ENCODE data around the gene ZNF813. TPM values are rescaled to one million over a fixed set of nuclear protein-coding genes. Genes with fewer than 3 reads are reported as not detected.
"Not testable (repeated sequence)": the region's sequence is repeated elsewhere in the genome, so short reads cannot be mapped to it uniquely, and the experiment has no call there.

The ZNF813 gene
- total RNA-seq, 2 donors from 2014 or later = 3.9 to 6.2 TPM

DNA sequence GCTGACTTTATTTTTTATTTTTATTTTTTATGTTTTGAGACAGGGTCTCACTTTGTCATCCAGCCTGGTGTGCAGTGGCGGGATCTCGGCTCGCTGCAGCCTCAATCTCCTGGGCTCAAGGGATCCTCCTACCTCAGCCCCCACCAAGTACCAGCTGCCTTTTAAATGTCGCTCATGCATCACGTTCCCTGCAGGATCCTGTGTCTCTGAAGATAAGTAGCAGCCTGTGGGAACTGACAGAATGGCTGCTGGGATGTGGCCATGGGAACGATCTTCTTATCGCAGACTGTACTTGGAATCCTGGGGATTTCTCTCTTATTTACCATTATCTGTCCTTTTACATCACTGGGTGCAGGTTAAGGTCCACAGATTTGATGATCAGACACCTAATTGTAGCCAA, 35.6 kb downstream of the ZNF813 start:
- not testable (repeated sequence) for ATAC-seq

DNA sequence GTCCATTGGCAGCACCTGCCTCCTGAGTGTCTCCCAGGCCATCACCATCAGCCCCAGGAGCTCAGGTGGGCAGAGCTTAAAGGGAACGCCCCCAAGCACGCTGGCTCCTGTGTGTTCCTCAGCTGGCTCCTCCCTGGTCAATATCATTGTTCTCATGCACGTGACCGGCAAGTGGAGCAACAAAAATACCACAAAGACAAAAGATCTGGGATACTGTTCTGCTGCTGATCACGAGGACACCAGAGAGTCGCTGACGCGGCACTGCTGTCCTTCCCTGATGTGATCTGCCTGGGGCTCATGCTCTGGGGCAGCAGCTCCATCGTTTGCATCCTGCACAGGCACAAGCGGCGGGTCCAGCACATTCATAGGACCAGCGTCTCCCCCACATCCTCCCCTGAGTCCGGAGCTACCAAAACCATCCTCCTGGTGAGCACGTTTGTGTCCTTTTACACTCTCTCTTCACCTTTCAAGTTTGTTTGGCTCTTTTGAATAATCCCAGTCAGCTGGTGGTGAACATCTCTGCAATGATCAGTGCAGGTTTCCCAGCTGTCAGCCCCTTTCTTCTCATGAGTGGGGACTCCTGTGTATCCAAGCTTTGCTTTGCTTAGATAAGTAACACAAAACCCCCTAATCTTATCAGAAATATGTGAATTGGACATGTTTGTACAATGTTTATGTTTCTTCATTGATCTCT, 36.3 kb downstream of the ZNF813 start:
- not testable (repeated sequence) for H3K36me3 Mint-ChIP-seq; H3K27ac Mint-ChIP-seq; ATAC-seq; H3K4me1 Mint-ChIP-seq (ENCODE audit: low read depth in 2 of 2); DNase-seq (ENCODE audit: low spot score); H3K4me3 Mint-ChIP-seq; H3K9me3 Mint-ChIP-seq
- H3K27me3 Mint-ChIP-seq = peaks cover 7 to 15% of the 10 kb centered on the region in 2 donors

More for the DNA sequence above, 35.6 kb downstream of the ZNF813 start:
- peaks cover 7 to 10% of the 10 kb centered on the region in 2 donors for H3K27me3 Mint-ChIP-seq
- H3K27ac Mint-ChIP-seq; H3K36me3 Mint-ChIP-seq; DNase-seq (ENCODE audit: low spot score); H3K4me3 Mint-ChIP-seq; H3K4me1 Mint-ChIP-seq (ENCODE audit: low read depth in 2 of 2); H3K9me3 Mint-ChIP-seq: not testable (repeated sequence)

DNA sequence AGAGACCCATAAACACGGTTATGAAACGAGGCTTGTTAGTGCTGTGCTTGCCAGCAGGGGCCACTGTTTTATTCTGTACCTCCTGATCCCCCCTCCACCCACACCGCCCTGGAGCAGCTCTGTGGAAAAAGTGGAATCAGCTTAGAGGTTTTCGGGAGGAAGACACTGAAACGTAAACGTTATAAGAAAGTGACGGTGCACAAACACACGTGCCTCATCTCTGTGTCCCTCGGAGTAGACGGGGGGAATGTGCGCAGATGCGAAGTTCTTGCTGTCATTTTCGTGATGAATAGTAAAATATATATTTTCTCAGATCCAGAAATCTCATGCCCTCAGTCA, 36.8 kb downstream of the ZNF813 start:
- DNase-seq (ENCODE audit: low spot score); H3K36me3 Mint-ChIP-seq; H3K4me3 Mint-ChIP-seq; ATAC-seq; H3K4me1 Mint-ChIP-seq (ENCODE audit: low read depth in 2 of 2); H3K27ac Mint-ChIP-seq; H3K9me3 Mint-ChIP-seq: not testable (repeated sequence)
- peaks cover 7 to 19% of the 10 kb centered on the region in 2 donors for H3K27me3 Mint-ChIP-seq

DNA sequence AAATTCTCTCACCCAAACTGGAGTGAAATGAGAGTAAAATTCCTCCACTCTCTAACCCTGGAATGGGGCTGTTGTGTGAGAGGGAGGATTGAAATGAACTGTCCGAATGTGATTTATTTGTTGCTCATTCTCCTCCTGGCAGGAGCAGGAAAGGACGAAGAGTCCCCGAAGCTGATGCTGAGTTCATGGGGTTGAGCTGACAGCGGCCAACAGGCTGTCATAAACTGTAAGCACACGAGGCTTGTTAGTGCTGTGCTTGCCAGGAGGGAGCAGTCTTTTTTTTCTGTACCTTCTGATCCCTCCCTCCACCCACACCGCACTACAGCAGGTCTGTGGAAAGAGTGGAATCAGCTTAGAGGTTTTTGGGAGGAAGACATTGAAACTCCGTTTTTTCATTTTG, 37.4 kb downstream of the ZNF813 start:
- ATAC-seq (no peak), DNase-seq (ENCODE audit: low spot score) (no peak)
- Mint-ChIP-seq H3K4me1 (ENCODE audit: low read depth in 2 of 2) (no peaks in the 10 kb centered on the region), H3K4me3 (no peak overlapping the region), H3K27ac (no peak overlapping the region), H3K36me3 (peaks cover 6% of the 10 kb centered on the region), H3K27me3 (peaks cover 7 to 20% of the 10 kb centered on the region in 2 donors), H3K9me3 (no peaks in the 10 kb centered on the region)

DNA sequence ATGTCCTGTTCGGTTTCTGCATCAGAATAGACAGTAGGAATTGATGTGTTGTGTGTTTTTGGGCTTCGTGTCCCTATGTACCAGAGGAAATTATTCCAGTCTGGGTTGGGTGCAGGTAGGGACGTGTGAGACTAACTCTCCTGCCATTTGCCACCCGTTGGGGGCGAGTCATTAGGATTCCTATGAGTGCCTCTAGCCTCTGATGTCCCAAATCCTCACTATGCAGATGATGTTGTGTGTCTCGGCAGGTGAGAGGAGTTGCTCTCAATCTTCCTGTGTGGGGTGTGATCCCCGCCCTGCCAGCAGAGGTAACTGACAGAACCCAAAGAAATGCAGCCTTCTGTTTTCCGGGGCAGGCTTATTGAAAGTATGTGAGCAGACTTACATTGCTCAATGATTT, 39.2 kb downstream of the ZNF813 start:
- peaks cover 6% of the 10 kb centered on the region for H3K36me3 Mint-ChIP-seq
- DNase-seq (ENCODE audit: low spot score) (no peak), ATAC-seq (no peak)
- no peak overlapping the region for H3K27ac Mint-ChIP-seq
- no peaks in the 10 kb centered on the region for H3K4me1 Mint-ChIP-seq (ENCODE audit: low read depth in 2 of 2)
- no peak overlapping the region for H3K4me3 Mint-ChIP-seq
- H3K9me3 Mint-ChIP-seq = no peaks in the 10 kb centered on the region
- peaks cover 7 to 16% of the 10 kb centered on the region in 2 donors for H3K27me3 Mint-ChIP-seq

DNA sequence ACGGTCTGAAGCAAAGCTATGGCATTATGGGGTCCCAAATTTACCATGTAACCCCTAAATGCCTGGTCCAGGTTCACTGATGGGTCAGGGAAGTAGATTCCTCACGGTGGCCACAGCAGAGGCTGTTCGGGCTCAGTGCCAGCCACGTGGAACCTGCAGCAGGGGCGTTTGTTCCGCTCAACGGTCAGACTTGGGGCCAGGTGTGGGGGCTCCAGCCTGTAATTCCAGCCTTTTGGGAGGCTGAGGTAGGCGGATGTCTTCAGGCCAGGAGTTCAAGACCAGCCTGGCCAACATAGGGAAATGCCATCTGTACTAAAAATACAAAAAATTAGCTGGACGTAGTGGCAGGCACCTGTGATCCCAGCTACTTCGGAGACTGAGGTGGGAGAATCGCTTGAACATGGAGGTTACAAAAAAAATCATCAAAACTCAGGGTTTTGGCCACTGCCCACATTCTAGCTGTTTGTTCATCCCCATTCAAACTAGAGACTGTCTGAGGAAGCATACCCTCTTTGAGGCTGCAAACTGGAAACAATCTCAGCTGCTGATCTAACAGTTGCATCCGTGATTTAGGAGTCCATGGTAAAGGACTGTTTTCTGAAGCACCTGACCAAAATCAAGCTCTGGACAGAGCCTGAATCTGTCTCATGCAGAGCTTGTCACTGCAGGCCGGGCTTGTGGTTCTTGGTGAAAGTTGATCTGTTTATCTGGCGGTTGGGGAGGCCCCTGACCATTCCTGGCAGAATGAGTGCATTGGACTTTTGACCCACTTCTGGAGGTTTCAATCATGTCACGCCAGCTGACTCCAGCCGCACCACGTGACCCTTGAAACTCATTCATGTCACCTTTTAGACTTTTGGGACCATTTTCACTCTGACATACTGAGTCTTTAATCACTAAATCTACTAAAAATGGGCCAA, 40.2 kb downstream of the ZNF813 start:
- Mint-ChIP-seq H3K36me3 (peaks cover 6% of the 10 kb centered on the region), H3K27me3 (peaks cover 7 to 17% of the 10 kb centered on the region in 2 donors), H3K4me3 (no peak overlapping the region), H3K9me3 (no peaks in the 10 kb centered on the region), H3K4me1 (ENCODE audit: low read depth in 2 of 2) (no peaks in the 10 kb centered on the region), H3K27ac (no peak overlapping the region)
- DNase-seq (ENCODE audit: low spot score) (no peak), ATAC-seq (no peak)

DNA sequence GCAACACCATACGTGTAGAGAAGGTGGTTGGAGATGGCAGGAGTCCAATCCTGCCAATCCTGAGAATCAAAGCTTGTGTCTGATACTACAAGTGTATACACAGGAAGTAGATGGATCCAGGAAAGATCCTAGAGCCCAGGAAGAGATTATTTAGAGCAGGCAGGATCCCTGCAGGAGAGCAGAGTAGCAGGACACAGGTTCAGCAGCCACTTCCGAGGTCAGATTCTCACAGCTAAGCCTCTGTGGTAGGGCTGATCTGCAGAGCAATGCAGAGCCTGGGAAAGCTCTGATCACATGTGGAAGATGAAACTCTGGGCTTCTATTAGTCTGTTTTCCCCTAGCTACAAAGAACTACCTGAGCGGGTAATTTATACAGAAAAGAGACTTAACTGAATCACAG, 41.9 kb downstream of the ZNF813 start:
- Mint-ChIP-seq H3K4me1 (ENCODE audit: low read depth in 2 of 2) (no peaks in the 10 kb centered on the region), H3K36me3 (peaks cover 6% of the 10 kb centered on the region), H3K4me3 (no peak overlapping the region), H3K27me3 (peaks cover 7 to 17% of the 10 kb centered on the region in 2 donors), H3K9me3 (no peaks in the 10 kb centered on the region), H3K27ac (no peak overlapping the region)
- no peak for DNase-seq (ENCODE audit: low spot score)
- ATAC-seq = no peak

DNA sequence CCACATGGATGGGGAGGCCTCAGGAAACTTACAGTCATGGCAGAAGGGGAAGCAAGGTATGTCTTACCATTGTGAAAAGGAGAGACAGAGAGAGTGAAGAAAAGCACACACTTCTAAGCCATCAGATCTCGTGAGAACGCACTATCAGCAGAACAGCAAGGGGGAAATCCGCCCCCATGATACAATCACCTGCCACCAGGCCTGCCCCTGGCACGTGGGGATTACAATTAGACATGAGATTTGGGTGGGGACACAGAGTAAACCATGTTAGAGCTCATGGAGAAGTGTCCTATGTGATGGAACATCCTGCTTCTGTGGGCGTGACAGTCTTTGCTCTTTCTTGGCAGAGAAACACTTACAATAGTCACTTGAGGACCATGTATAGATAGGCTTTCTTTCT, 42.3 kb downstream of the ZNF813 start:
- Mint-ChIP-seq H3K4me1 (ENCODE audit: low read depth in 2 of 2) (no peaks in the 10 kb centered on the region), H3K4me3 (no peak overlapping the region), H3K27ac (no peak overlapping the region), H3K36me3 (peaks cover 6% of the 10 kb centered on the region), H3K27me3 (peaks cover 7 to 15% of the 10 kb centered on the region in 2 donors), H3K9me3 (no peaks in the 10 kb centered on the region)
- ATAC-seq (no peak), DNase-seq (ENCODE audit: low spot score) (no peak)

DNA sequence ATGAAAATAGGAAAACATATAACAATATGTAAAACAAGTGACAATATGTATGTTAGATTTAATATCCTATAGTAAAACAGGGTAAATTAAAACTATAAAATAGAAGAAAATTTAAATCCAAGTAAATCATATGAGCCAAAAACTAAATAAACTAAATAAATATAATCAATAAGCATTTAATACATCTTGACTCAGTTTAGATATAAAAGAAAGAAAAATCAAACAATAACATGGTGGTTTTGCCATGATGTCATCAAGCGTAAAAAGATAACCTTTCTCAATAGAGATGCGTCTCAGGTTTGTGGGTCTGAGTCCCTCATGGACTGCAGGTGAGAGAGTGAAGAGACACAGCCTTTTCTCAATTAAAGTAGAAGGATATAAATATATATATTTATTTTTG, 43.8 kb downstream of the ZNF813 start:
- Mint-ChIP-seq H3K4me1 (ENCODE audit: low read depth in 2 of 2) (no peaks in the 10 kb centered on the region), H3K9me3 (no peaks in the 10 kb centered on the region), H3K27me3 (peaks cover 5 to 13% of the 10 kb centered on the region in 2 donors), H3K4me3 (no peak overlapping the region), H3K27ac (no peak overlapping the region), H3K36me3 (peaks cover 3% of the 10 kb centered on the region)
- ATAC-seq (no peak), DNase-seq (ENCODE audit: low spot score) (no peak)

DNA sequence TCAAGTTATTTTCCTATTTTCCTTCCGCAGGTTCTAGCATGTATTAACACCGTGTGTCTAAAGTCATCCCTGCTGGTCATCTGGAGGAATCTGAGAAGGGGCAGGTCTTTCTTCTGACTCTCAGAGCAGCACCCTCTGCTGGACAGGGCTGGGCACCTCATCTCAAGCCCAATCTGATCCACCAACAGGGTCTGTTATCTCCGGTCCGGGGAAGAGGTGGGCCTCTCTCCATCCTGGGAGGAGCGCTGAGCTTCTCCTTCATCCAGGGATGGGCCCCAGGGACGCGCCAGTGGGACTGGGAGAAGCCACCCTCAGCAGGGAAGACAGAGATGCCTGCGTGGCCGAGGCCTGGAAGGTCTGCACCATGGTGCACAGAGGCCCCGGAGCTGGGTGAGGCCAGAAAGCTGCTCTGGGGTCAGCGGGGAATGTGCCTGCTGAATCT, 44.4 kb downstream of the ZNF813 start:
- Mint-ChIP-seq H3K4me1 (ENCODE audit: low read depth in 2 of 2) (no peaks in the 10 kb centered on the region), H3K4me3 (no peak overlapping the region), H3K27ac (no peak overlapping the region), H3K9me3 (no peaks in the 10 kb centered on the region), H3K27me3 (peaks cover 0 to 11% of the 10 kb centered on the region in 2 donors), H3K36me3 (no peaks in the 10 kb centered on the region)
- peak; percentile 62 to 79 for ATAC-seq
- peak; percentile 68 for DNase-seq (ENCODE audit: low spot score)

DNA sequence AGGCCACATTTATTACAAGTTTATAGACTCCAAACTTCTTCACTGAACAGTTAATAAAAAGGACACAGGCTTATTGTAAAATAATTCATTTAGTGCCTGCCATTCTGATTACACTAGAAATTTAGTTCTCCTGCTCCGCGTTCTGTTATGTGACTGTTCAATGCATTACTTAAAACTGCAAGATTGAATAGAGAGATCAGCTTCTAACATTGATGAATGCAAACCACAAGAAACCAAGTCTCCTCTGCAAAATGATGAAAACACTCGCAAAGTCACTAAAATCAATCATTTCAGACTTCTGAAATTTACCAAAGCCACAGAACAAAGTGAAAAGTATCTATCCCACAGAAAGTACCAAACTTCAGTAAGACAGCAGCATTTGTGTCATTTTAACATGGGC, 47.5 kb downstream of the ZNF813 start:
- H3K4me1 Mint-ChIP-seq (ENCODE audit: low read depth in 2 of 2); ATAC-seq; H3K4me3 Mint-ChIP-seq; H3K27me3 Mint-ChIP-seq; H3K27ac Mint-ChIP-seq; DNase-seq (ENCODE audit: low spot score); H3K36me3 Mint-ChIP-seq: not testable (repeated sequence)
- peaks cover 12% of the 10 kb centered on the region for H3K9me3 Mint-ChIP-seq

DNA sequence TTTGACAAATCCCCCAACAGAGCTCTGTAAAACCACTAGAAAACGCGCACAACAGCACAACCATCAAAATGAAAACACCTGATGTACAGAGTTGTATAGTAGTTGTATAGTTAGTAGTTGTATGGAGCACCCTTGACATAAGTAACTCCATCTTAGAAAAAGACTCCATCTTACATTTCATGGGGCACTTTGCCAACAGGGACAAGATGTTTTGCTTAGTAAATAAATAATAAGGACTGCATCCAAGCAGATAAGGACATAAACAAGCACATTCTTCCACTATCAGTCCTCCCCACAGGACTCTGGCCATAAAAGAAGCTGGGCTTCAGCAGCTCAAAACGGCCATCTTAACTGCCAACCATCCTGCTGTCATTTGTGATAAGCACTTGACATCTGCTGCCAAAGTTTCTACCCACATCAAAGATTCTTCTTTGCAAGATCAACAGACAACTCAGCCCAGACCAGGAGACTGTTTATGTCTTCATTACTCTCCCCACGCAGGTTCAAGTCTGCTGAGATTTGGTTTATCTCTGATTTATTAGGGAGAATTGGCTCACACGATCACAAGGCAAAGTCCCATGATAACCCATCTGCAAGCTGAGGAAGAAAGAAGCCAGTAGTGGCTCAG, 49.7 kb downstream of the ZNF813 start:
- H3K27me3 Mint-ChIP-seq = no peaks in the 10 kb centered on the region
- no peak overlapping the region for H3K4me3 Mint-ChIP-seq
- no peak overlapping the region for H3K27ac Mint-ChIP-seq
- DNase-seq (ENCODE audit: low spot score) = no peak
- peaks cover 15% of the 10 kb centered on the region for H3K36me3 Mint-ChIP-seq
- peaks cover 17 to 20% of the 10 kb centered on the region in 2 donors for H3K4me1 Mint-ChIP-seq (ENCODE audit: low read depth in 2 of 2)
- ATAC-seq = no peak
- peaks cover 12% of the 10 kb centered on the region for H3K9me3 Mint-ChIP-seq

DNA sequence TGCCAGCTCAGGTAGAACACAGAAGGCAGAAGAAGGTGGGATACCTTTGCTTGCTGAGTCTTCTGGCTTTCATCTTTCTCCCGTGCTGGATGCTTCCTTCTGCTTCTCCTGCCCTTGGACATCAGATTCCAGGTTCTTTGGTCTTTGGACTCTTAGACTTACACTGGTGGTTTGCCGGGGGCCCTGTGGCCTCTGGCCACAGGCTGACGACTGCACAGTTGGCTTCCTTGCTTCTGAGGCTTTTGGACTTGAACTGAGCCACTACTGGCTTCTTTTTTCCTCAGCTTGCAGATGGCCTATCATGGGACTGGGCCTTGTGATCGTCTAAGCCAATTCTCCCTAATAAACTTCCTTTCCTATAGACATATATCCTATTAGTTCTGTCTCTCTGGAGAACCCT, 50.6 kb downstream of the ZNF813 start:
- Mint-ChIP-seq H3K9me3 (peaks cover 12% of the 10 kb centered on the region), H3K27ac (no peak overlapping the region), H3K27me3 (no peaks in the 10 kb centered on the region), H3K36me3 (peaks cover 20% of the 10 kb centered on the region), H3K4me3 (no peak overlapping the region), H3K4me1 (ENCODE audit: low read depth in 2 of 2) (peaks cover 22% of the 10 kb centered on the region in 2 donors)
- DNase-seq (ENCODE audit: low spot score) (no peak), ATAC-seq (no peak)

DNA sequence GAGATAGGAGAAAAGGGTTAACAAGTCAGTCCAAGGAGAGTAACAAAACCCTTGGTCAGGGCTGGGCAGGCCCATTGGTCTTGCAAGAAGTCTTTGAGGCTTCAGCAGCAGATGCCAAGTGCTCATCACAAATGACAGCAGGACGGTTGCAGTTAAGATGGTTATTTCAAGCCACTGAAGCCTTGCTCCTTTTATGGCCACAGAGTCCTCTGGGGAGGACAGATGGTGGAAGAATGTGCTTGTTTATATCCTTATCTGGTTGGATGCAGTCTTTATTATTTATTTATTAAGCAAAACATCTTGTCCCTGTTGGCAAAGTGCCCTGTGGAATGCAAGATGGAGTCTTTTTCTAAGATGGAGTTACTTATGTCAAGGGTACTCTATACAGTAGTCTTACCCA, 51.2 kb downstream of the ZNF813 start:
- peak overlapping the region in 1 of 2 donors; percentile 1 for H3K27ac Mint-ChIP-seq
- H3K27me3 Mint-ChIP-seq = no peaks in the 10 kb centered on the region
- H3K36me3 Mint-ChIP-seq = peaks cover 24% of the 10 kb centered on the region
- H3K9me3 Mint-ChIP-seq = peaks cover 12% of the 10 kb centered on the region
- ATAC-seq = no peak
- no peak for DNase-seq (ENCODE audit: low spot score)
- peak overlapping the region; percentile 15 for H3K4me3 Mint-ChIP-seq
- H3K4me1 Mint-ChIP-seq (ENCODE audit: low read depth in 2 of 2) = peaks cover 22% of the 10 kb centered on the region in 2 donors
